ENCODE results near the gene HSPA1A. TPM values are rescaled to one million over a fixed set of nuclear protein-coding genes. Genes with fewer than 3 reads are reported as not detected.

HSPA1A gene
- total and polyA plus RNA-seq, 9 of the 15 experiments (the other 6 are each of a cell fraction or from before 2014, with no cell fraction given), result 2.2 to 273 (median 107) TPM

- peak; percentile 26; the same call in 1 of the 2 replicates for TF ChIP-seq USF1 (CRISPR knock-in tag; IDR thresholded peaks at IDR 0.05)
- no peak for TF ChIP-seq TAF9B (IDR thresholded peaks at IDR 0.05; ENCODE audit: partially characterized antibody)
- TF ChIP-seq BRD9 (IDR thresholded peaks at IDR 0.05; ENCODE audit: low read depth, partially characterized antibody), result no peak
- no peak for TF ChIP-seq BDP1 (IDR thresholded peaks at IDR 0.05; ENCODE audit: insufficient read depth, insufficient read length)
- peak; percentile 15; the same call in 1 of the 2 replicates for TF ChIP-seq POLR2G (IDR thresholded peaks at IDR 0.05; ENCODE audit: low read depth, low read length)
- TF ChIP-seq REST (IDR thresholded peaks at IDR 0.05; ENCODE audit: borderline replicate concordance), result no peak
- peak; percentile 62; the same call in 1 of the 2 replicates for TF ChIP-seq REST (CRISPR knock-in tag; IDR thresholded peaks at IDR 0.05; ENCODE audit: low read depth)
- 0 out of 2 replicates have a peak, but pooled peaks have one; percentile 60 for TF ChIP-seq ZNF696 (CRISPR knock-in tag; conservative IDR thresholded peaks at IDR 0.05)
- no peak for TF ChIP-seq MLLT1 (IDR thresholded peaks at IDR 0.05)
- no peak for TF ChIP-seq CSDE1 (IDR thresholded peaks at IDR 0.05)
- 0 out of 2 replicates have a peak, but pooled peaks have one; percentile 10 for TF ChIP-seq HEY1 (CRISPR knock-in tag; IDR thresholded peaks at IDR 0.05; ENCODE audit: borderline replicate concordance)
Measured at GRCh38 chr6:31822036-31822821, 6.9 kb downstream of the HSPA1A start (continued).
